ENCODE data around the gene STMP1. TPM values are rescaled to one million over a fixed set of nuclear protein-coding genes. Genes with fewer than 3 reads are reported as not detected.

The STMP1 gene
- total and polyA plus RNA-seq, 2 of the 13 experiments (the other 11 are each of a cell fraction or from before 2014, with no cell fraction given) = 7.2 to 16.2 TPM

- H3K4me1 ChIP-seq (ENCODE audit: insufficient read depth, low read length) = peaks cover 5% of the 10 kb centered on the region; the same call in 1 of the 2 replicates
- H3K4me2 ChIP-seq (ENCODE audit: low read depth, low read length) = no peak overlapping the region
- no peak overlapping the region for H3K9ac ChIP-seq (ENCODE audit: insufficient read depth, low read depth, low read length)
- no peaks in the 10 kb centered on the region for H3K36me3 ChIP-seq (replicated peaks in 1 of 2; ENCODE audit: control insufficient read depth in 1 of 2, insufficient read depth in 2 of 2, low read length in 2 of 2)
- H2AFZ ChIP-seq (ENCODE audit: low read length) = no peak overlapping the region
- in situ Hi-C loops (cut with HindIII; ENCODE audit: extremely low pct_ligation_motif_present, low pct_unique_long_range_greater_than_20kb) (no loop called here), intact Hi-C loops (cut with micrococcal nuclease; ENCODE audit: unreplicated experiment) (no loop called here)
- no peak for DNase-seq (ENCODE audit: low spot score)
- 97% methylated on average over 2 of the region's 3 CpGs for WGBS (ENCODE audit: low lambda C conversion rate)
- H3K4me3 ChIP-seq (replicated peaks in 1 of 3; ENCODE audit: insufficient read depth in 1 of 3, low read depth in 2 of 3, low read length in 3 of 3) = no peak overlapping the region
- H3K27ac ChIP-seq (ENCODE audit: extremely low read length, insufficient read depth, low read length) = no peak overlapping the region
- H3K79me2 ChIP-seq (ENCODE audit: insufficient read depth, low read length) = no peaks in the 10 kb centered on the region
- no peak for ATAC-seq
- H3K27me3 ChIP-seq (ENCODE audit: control insufficient read depth in 1 of 2, insufficient read depth in 2 of 2, low read length in 2 of 2) = peaks cover 5 to 36% of the 10 kb centered on the region in 2 experiments; a peak in 4 of 5 replicates
- H4K20me1 ChIP-seq (ENCODE audit: insufficient read depth, low read length) = no peaks in the 10 kb centered on the region
- H3K9me3 ChIP-seq (ENCODE audit: low read length) = no peaks in the 10 kb centered on the region
- ChIA-PET CTCF (ENCODE audit: low intra/inter-chr PET ratio, low total read pairs) (no interaction called here), POLR2A (no interaction called here)
- FAIRE-seq = no peak
- no TSS peak for BruUV-seq (replicated peaks)
- TF ChIP-seq HBP1 (CRISPR knock-in tag; IDR thresholded peaks at IDR 0.05; ENCODE audit: low read depth) (no peak), RARG (CRISPR knock-in tag; IDR thresholded peaks at IDR 0.05; ENCODE audit: low read depth) (no peak), ZSCAN9 (CRISPR knock-in tag; IDR thresholded peaks at IDR 0.05; ENCODE audit: borderline replicate concordance) (no peak), TGIF2 (CRISPR knock-in tag; IDR thresholded peaks at IDR 0.05) (no peak), SALL2 (CRISPR knock-in tag; IDR thresholded peaks at IDR 0.05) (no peak), CBX5 (CRISPR knock-in tag; IDR thresholded peaks at IDR 0.05; ENCODE audit: borderline replicate concordance) (no peak), HNF4G (IDR thresholded peaks at IDR 0.05; ENCODE audit: borderline replicate concordance, low read depth, low read length) (no peak), HNF4G (CRISPR knock-in tag; IDR thresholded peaks at IDR 0.05; ENCODE audit: borderline replicate concordance, low read depth) (no peak), ZNF724P (CRISPR knock-in tag; IDR thresholded peaks at IDR 0.05; ENCODE audit: borderline replicate concordance) (no peak), ZNF350 (CRISPR knock-in tag; IDR thresholded peaks at IDR 0.05; ENCODE audit: borderline replicate concordance, low read depth) (no peak), PRPF4 (IDR thresholded peaks at IDR 0.05; ENCODE audit: low read depth, low read length, poor library complexity, severe bottlenecking) (no peak), ZSCAN20 (CRISPR knock-in tag; IDR thresholded peaks at IDR 0.05; ENCODE audit: borderline replicate concordance) (no peak), TSC22D2 (CRISPR knock-in tag; IDR thresholded peaks at IDR 0.05; ENCODE audit: borderline replicate concordance) (no peak)
These were observed 55.4 kb downstream of the STMP1 start for GRCh38 chr7:135717693-135718092.

Measured in HepG2 (cell line).